IMR-90 (cell line): ENCODE data around the gene DAG1. TPM values are rescaled to one million over a fixed set of nuclear protein-coding genes. Genes with fewer than 3 reads are reported as not detected.
A peak's percentile ranks its signal among the peaks of the same experiment; 100 is the strongest.

ENCODE experiments used
- ATAC-seq: fragments of 200-7000 bp; cut with Tn5 transposase; 2 replicates; pipeline ENCODE4 v1.9.1; 2020; ENCODE audit warnings: low read depth, mild to moderate bottlenecking, moderate library complexity
- BruUV-seq: library from RNA; stranded (reverse); fragments of 400-500 nt; replicated peaks from 2 replicates; lab custom pipeline; 2021; lab: Mats Ljungman, UMichigan
- CTCF ChIA-PET: fragments of 300-600 bp; formaldehyde crosslinking; extraction: SDS; loops from one replicate; lab custom pipeline; 2021; ENCODE audit warnings: antibody characterized with exemption; lab: Yijun Ruan, JAX
- POLR2A ChIA-PET: fragments of 300-600 bp; sonication (Branson Sonifier 250); formaldehyde crosslinking; loops from one replicate; lab custom pipeline; 2022; ENCODE audit warnings: antibody characterized with exemption; ENCODE audit not compliant: unreplicated experiment; lab: Charles Lee
- DNase-seq: peaks from one replicate; pipeline ENCODE4 v3.0.0; 2013
- H2AFZ ChIP-seq: replicated peaks from 2 replicates; pipeline ENCODE3; 2013; ENCODE audit warnings: low read length, mild to moderate bottlenecking; ENCODE audit not compliant: poor library complexity
- H2AK5ac ChIP-seq: 2 replicates; pipeline ENCODE4 v1.6.1; 2013; ENCODE audit warnings: low read depth, low read length, inconsistent platforms
- H2AK9ac ChIP-seq: replicated peaks from 2 replicates; pipeline ENCODE3; 2013; ENCODE audit warnings: mild to moderate bottlenecking, low read depth, low read length, moderate library complexity; ENCODE audit not compliant: poor library complexity
- H2BK120ac ChIP-seq: 2 replicates; pipeline ENCODE4 v1.6.1; 2013; ENCODE audit warnings: low read depth, low read length, inconsistent platforms
- H2BK15ac ChIP-seq: 3 replicates; pipeline ENCODE4 v1.6.1; 2013; ENCODE audit warnings: low read depth, low read length, inconsistent platforms
- H2BK20ac ChIP-seq: 2 replicates; pipeline ENCODE4 v1.6.1; 2013; ENCODE audit warnings: low read depth, mild to moderate bottlenecking, inconsistent platforms, low read length, moderate library complexity
- H2BK5ac ChIP-seq: 2 replicates; pipeline ENCODE4 v1.6.1; 2013; ENCODE audit warnings: mild to moderate bottlenecking, low read depth, low read length, inconsistent platforms; ENCODE audit not compliant: poor library complexity, severe bottlenecking
- H3K14ac ChIP-seq: replicated peaks from 2 replicates; pipeline ENCODE4 v1.6.1; 2013; ENCODE audit warnings: low read depth, low read length, inconsistent platforms
- H3K18ac ChIP-seq: 2 replicates; pipeline ENCODE4 v1.6.1; 2013; ENCODE audit warnings: low read depth, low read length, control low read depth
- H3K23ac ChIP-seq: 2 replicates; pipeline ENCODE4 v1.6.1; 2013; ENCODE audit warnings: low read depth, low read length, inconsistent platforms
- H3K27ac ChIP-seq: 2 replicates; pipeline ENCODE4 v1.5.1; 2013; ENCODE audit warnings: mild to moderate bottlenecking, control low read depth, low read length; ENCODE audit not compliant: insufficient read depth
- H3K27me3 ChIP-seq: 2 replicates; pipeline ENCODE4 v1.6.1; 2013; ENCODE audit warnings: low read length; ENCODE audit not compliant: control insufficient read depth, insufficient read depth
- H3K36me3 ChIP-seq: 2 replicates; pipeline ENCODE4 v1.6.1; 2013; ENCODE audit warnings: low read length, mixed read lengths; ENCODE audit not compliant: control insufficient read depth, insufficient read depth
- H3K4ac ChIP-seq: 2 replicates; pipeline ENCODE4 v1.6.1; 2013; ENCODE audit warnings: low read depth, low read length, inconsistent platforms
- H3K4me1 ChIP-seq: 2 replicates; pipeline ENCODE4 v1.6.1; 2013; ENCODE audit warnings: low read length, mixed read lengths; ENCODE audit not compliant: control insufficient read depth, insufficient read depth
- H3K4me2 ChIP-seq: 2 replicates; pipeline ENCODE4 v1.6.1; 2013; ENCODE audit warnings: low read depth, mild to moderate bottlenecking, control low read depth, low read length, moderate library complexity
- H3K4me3 ChIP-seq: 2 replicates; pipeline ENCODE4 v1.5.1; 2013; ENCODE audit warnings: low read depth, mild to moderate bottlenecking, control low read depth, low read length, moderate library complexity; ENCODE audit not compliant: insufficient read depth
- H3K56ac ChIP-seq: 2 replicates; pipeline ENCODE4 v1.6.1; 2013; ENCODE audit warnings: low read length, inconsistent platforms; ENCODE audit not compliant: insufficient read depth; ENCODE audit errors: extremely low read depth
- H3K79me1 ChIP-seq, 2 experiments: 2 replicates each; pipeline ENCODE4 v1.6.1; 2013; ENCODE audit warnings: low read length in 2 of 2, inconsistent platforms in 1 of 2, low read depth in 1 of 2
- H3K9ac ChIP-seq: 2 replicates; pipeline ENCODE4 v1.6.1; 2013; ENCODE audit warnings: low read depth, low read length, control low read depth
- H3K9me1 ChIP-seq: 2 replicates; pipeline ENCODE4 v1.6.1; 2013; ENCODE audit warnings: low read length, inconsistent platforms; ENCODE audit not compliant: insufficient read depth
- H3K9me3 ChIP-seq: 2 replicates; pipeline ENCODE4 v1.6.1; 2013; ENCODE audit warnings: low read length; ENCODE audit not compliant: control insufficient read depth, insufficient read depth
- H4K20me1 ChIP-seq: 2 replicates; pipeline ENCODE4 v1.6.1; 2013; ENCODE audit warnings: low read length, inconsistent platforms; ENCODE audit not compliant: insufficient read depth
- H4K5ac ChIP-seq: 2 replicates; pipeline ENCODE4 v1.6.1; 2013; ENCODE audit warnings: mild to moderate bottlenecking, low read depth, low read length, control low read depth
- H4K8ac ChIP-seq, 2 experiments: 2 replicates each; pipeline ENCODE4 v1.6.1; 2013; ENCODE audit warnings: low read depth in 2 of 2, low read length in 2 of 2, control low read depth in 1 of 2, inconsistent platforms in 1 of 2
- H4K91ac ChIP-seq: 2 replicates; pipeline ENCODE4 v1.6.1; 2013; ENCODE audit warnings: low read depth, low read length, inconsistent platforms; ENCODE audit not compliant: insufficient read depth
- CEBPB ChIP-seq: IDR thresholded peaks from 2 replicates; pipeline ENCODE4 v1.6.1; 2012; ENCODE audit warnings: low read depth, low read length, improper control_type of control experiment
- WGBS, 2 experiments: methylation state at CpG; one replicate each; pipeline versions ENCODE4 v1.1.5 to v1.1.7; 2013; ENCODE audit warnings: missing lambda C conversion rate in 2 of 2; ENCODE audit not compliant: insufficient read length in 1 of 2; ENCODE audit errors: extremely low coverage in 2 of 2; 5-methylcytosine and 5-hydroxymethylcytosine counted together
- dilution Hi-C: fragments of 300-500 bp; cut with HindIII; formaldehyde crosslinking; loops from one replicate; pipeline ENCODE4 v1.14.3; 2018; ENCODE audit warnings: low sequenced_read_pairs; ENCODE audit not compliant: unreplicated experiment
- in situ Hi-C: fragments of 300-500 bp; cut with MboI; formaldehyde crosslinking; loops from 3 replicates; pipeline ENCODE4 v1.14.3; 2019; ENCODE audit warnings: low sequenced_read_pairs, inconsistent platforms, mixed read lengths
- intact Hi-C: fragments of 100-400 bp; cut with micrococcal nuclease; formaldehyde crosslinking; loops from 2 replicates; pipeline ENCODE4 v1.10.0; 2022
- polyA plus RNA-seq, 3 experiments: library from polyadenylated mRNA; depleted of rRNA; stranded (reverse); fragments of >200 nt; gene quantifications; 2 replicates each; pipeline ENCODE4 v1.2.3, GENCODE V29; 2012; ENCODE audit warnings: low replicate concordance in 1 of 3
- total RNA-seq: library from RNA; depleted of rRNA; stranded (reverse); fragments of >200 nt; gene quantifications from 2 replicates; pipeline ENCODE4 v1.2.3, GENCODE V29; 2012
- TF ChIP-seq, protein P1 (sequence below): conservative IDR thresholded peaks from 2 replicates; pipeline ENCODE4 v1.5.1; 2012; ENCODE audit warnings: mild to moderate bottlenecking, low read depth, low read length, improper control_type of control experiment

Gene DAG1
- total and polyA plus RNA-seq, 2 of the 4 experiments (the other 2 are of a cell fraction): 31.0 to 40.2 TPM

DNA sequence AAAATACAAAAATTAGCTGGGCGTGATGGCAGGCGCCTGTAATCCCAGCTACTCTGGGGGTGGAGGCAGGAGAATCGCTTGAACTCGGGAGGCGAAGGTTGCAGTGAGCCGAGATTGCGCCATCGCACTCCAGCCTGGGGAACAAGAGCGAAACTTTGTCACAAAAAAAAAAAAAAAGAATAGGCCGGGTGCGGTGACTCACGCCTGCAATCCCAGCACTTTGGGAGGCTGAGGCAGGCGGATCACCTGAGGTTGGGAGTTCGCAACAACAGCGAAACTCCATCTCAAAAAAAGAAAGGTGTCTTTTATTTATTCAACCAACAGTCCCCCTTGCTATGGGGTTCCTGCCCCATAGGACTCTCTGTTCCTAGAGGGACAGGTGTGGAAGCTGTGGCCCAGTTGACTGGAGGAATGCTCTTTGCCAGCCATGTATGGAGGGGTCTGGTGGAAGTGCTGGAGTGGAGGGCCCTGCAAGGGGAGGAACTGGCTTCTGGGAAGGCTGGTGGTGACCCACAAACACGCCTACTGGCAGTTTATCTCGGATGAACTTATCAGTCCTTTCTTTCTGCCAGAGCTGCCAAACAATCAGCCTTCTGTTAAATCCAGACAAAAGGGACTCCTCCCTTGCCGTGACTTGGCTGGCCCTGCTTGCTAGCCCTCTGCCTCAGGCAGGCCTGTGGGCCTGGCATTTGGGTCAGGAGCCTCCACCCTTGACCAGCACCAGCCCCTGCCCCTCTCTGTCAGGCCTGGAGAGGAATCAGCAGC lies 4.6 kb upstream of the DAG1 start:
- no peak overlapping the region for H2AK9ac ChIP-seq
- H3K27me3 ChIP-seq: no peaks in the 10 kb centered on the region
- 100% methylated on average over 6 of the region's 18 CpGs; no CpG with 5 or more reads in 1 of the 2 experiments for WGBS, 2 experiments
- peak overlapping the region; percentile 3 for H2BK5ac ChIP-seq
- no peak overlapping the region for H3K56ac ChIP-seq
- H3K23ac ChIP-seq: no peak overlapping the region
- H2AK5ac ChIP-seq: peak overlapping the region; percentile 58; the same call in 1 of the 2 replicates
- in situ Hi-C loops: no loop called here
- H3K14ac ChIP-seq: no peak overlapping the region
- CTCF ChIA-PET: no interaction called here
- DNase-seq (no peak), ATAC-seq (no peak)
- no peak overlapping the region for H3K27ac ChIP-seq
- no peak overlapping the region for H4K8ac ChIP-seq
- peaks cover 12% of the 10 kb centered on the region for H3K9me1 ChIP-seq
- H4K20me1 ChIP-seq: peaks cover 3% of the 10 kb centered on the region
- peak overlapping the region; percentile 66 for H2AFZ ChIP-seq
- intact Hi-C loops: no loop called here
- H4K5ac ChIP-seq: no peak overlapping the region
- no peak overlapping the region for H3K9ac ChIP-seq
- H3K79me1 ChIP-seq: no peaks in the 10 kb centered on the region
- H4K91ac ChIP-seq: peak overlapping the region; percentile 15; the same call in 1 of the 2 replicates
- no TSS peak for BruUV-seq
- no peak overlapping the region for H3K18ac ChIP-seq
- H3K4ac ChIP-seq: no peak overlapping the region
- H3K4me3 ChIP-seq: no peak overlapping the region
- dilution Hi-C loops: no loop called here
- H2BK120ac ChIP-seq: peak overlapping the region; percentile 3
- peaks cover 20% of the 10 kb centered on the region for H3K4me1 ChIP-seq
- no peaks in the 10 kb centered on the region for H3K9me3 ChIP-seq
- no peak overlapping the region for H3K4me2 ChIP-seq
- TF ChIP-seq, protein P1, sequence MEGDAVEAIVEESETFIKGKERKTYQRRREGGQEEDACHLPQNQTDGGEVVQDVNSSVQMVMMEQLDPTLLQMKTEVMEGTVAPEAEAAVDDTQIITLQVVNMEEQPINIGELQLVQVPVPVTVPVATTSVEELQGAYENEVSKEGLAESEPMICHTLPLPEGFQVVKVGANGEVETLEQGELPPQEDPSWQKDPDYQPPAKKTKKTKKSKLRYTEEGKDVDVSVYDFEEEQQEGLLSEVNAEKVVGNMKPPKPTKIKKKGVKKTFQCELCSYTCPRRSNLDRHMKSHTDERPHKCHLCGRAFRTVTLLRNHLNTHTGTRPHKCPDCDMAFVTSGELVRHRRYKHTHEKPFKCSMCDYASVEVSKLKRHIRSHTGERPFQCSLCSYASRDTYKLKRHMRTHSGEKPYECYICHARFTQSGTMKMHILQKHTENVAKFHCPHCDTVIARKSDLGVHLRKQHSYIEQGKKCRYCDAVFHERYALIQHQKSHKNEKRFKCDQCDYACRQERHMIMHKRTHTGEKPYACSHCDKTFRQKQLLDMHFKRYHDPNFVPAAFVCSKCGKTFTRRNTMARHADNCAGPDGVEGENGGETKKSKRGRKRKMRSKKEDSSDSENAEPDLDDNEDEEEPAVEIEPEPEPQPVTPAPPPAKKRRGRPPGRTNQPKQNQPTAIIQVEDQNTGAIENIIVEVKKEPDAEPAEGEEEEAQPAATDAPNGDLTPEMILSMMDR: no peak
- TF ChIP-seq CEBPB: 0 out of 2 replicates have a peak, but pooled peaks have one; percentile 4
- no peaks in the 10 kb centered on the region for H3K36me3 ChIP-seq
- POLR2A ChIA-PET: no interaction called here
- no peak overlapping the region for H2BK20ac ChIP-seq
- peak overlapping the region; percentile 26; the same call in 1 of the 3 replicates for H2BK15ac ChIP-seq
